Occipital lobe (tissue), 2 donors: ENCODE measurements around the gene UBR3. TPM values are rescaled to one million over a fixed set of nuclear protein-coding genes. Genes with fewer than 3 reads are reported as not detected.
"Not testable (repeated sequence)": the region's sequence is repeated elsewhere in the genome, so short reads cannot be mapped to it uniquely, and the experiment has no call there.

Experiments
- DNase-seq: peaks from one replicate; lab custom pipeline; 2025; lab: John Stamatoyannopoulos, UW
- total RNA-seq: library from RNA; depleted of rRNA; stranded (reverse); fragments of >200 nt; gene quantifications from one replicate; pipeline ENCODE4 v1.2.3, GENCODE V29; 2014

UBR3 gene
- total RNA-seq, 1 donor from 2014 or later = 135 TPM

GRCh38 chr2:169823996-169824372, 3.3 kb upstream of the UBR3 start:
- no peak for DNase-seq

GRCh38 chr2:169824373-169825333, 2.6 kb upstream of the UBR3 start, which contains the start of gene METTL5:
Gene METTL5, minus strand, starts transcription at chr2:169824905. Its CDS starts 308 bp downstream, at chr2:169824597.
- peak; percentile 80 for DNase-seq

- peak; percentile 30 for DNase-seq
Measured at GRCh38 chr2:169828141-169828811, 1.0 kb downstream of the UBR3 start.

- no peak for DNase-seq
Measured at GRCh38 chr2:169834401-169834800, 7.1 kb downstream of the UBR3 start.

GRCh38 chr2:169838743-169839489, 11.7 kb downstream of the UBR3 start:
- no peak for DNase-seq

GRCh38 chr2:169839954-169840746, 12.9 kb downstream of the UBR3 start:
- DNase-seq = no peak

GRCh38 chr2:169840747-169841142, 13.5 kb downstream of the UBR3 start:
- DNase-seq = no peak

- DNase-seq = not testable (repeated sequence)
Measured at GRCh38 chr2:169841625-169842024, 14.4 kb downstream of the UBR3 start.

GRCh38 chr2:169845016-169845415, 17.8 kb downstream of the UBR3 start:
- no peak for DNase-seq

GRCh38 chr2:169848959-169849693, 21.9 kb downstream of the UBR3 start:
- peak; percentile 3 for DNase-seq

- DNase-seq = no peak
Measured at GRCh38 chr2:169849710-169850109, 22.5 kb downstream of the UBR3 start.

- no peak for DNase-seq
Measured at GRCh38 chr2:169853041-169853668, 25.9 kb downstream of the UBR3 start.

GRCh38 chr2:169855281-169856258, 28.3 kb downstream of the UBR3 start:
- DNase-seq = not testable (repeated sequence)

GRCh38 chr2:169859423-169859822, 32.2 kb downstream of the UBR3 start:
- DNase-seq = no peak

GRCh38 chr2:169860149-169860548, 32.9 kb downstream of the UBR3 start:
- no peak for DNase-seq

GRCh38 chr2:169862816-169863215, 35.6 kb downstream of the UBR3 start:
- no peak for DNase-seq

GRCh38 chr2:169865492-169865891, 38.2 kb downstream of the UBR3 start:
- no peak for DNase-seq

GRCh38 chr2:169866230-169866629, 39.0 kb downstream of the UBR3 start:
- DNase-seq = not testable (repeated sequence)

GRCh38 chr2:169867579-169867978, 40.3 kb downstream of the UBR3 start:
- no peak for DNase-seq
